Upper lobe of left lung (tissue), 6 donors: ENCODE results near the gene TMPRSS11A. TPM values are rescaled to one million over a fixed set of nuclear protein-coding genes. Genes with fewer than 3 reads are reported as not detected.

Experiments used
- ATAC-seq, 2 donors: fragments of 200-7000 bp; cut with Tn5 transposase; one replicate each; pipeline ENCODE4 v1.9.1; 2022; ENCODE audit warnings: mild to moderate bottlenecking in 2 of 2, moderate library complexity in 2 of 2; ENCODE audit not compliant: low FRiP score in 2 of 2
- DNase-seq, 2 donors: peaks; one replicate each; pipeline ENCODE4 v3.0.0-alpha.2; 2019 to 2020
- H3K27ac ChIP-seq, 4 donors: fragments of 200-600 bp; sonication (generic); one replicate each; pipeline ENCODE4 v1.5.1; 2016 to 2019
- H3K27me3 ChIP-seq, 4 donors: fragments of 200-600 bp; sonication (generic); one replicate each; pipeline ENCODE4 v1.5.1; 2017 to 2019
- H3K36me3 ChIP-seq, 4 donors: fragments of 200-600 bp; sonication (generic); one replicate each; pipeline ENCODE4 v1.5.1; 2016 to 2019
- H3K4me1 ChIP-seq, 4 donors: fragments of 200-600 bp; sonication (generic); one replicate each; pipeline ENCODE4 v1.5.1; 2018 to 2019
- H3K4me3 ChIP-seq, 4 donors: fragments of 200-600 bp; sonication (generic); one replicate each; pipeline ENCODE4 v1.5.1; 2017 to 2019; ENCODE audit warnings: mild to moderate bottlenecking in 2 of 4, moderate library complexity in 1 of 4
- H3K9me3 ChIP-seq, 4 donors: fragments of 200-600 bp; sonication (generic); one replicate each; pipeline ENCODE4 v1.5.1; 2018 to 2019
- CTCF ChIP-seq, 6 experiments: fragments of 450-650 bp in 4 of 6; fragments of 200-600 bp in 2 of 6; sonication (generic) in 2 of 6; IDR thresholded peaks; one replicate each; pipeline ENCODE4 v1.5.1; 2016 to 2019; ENCODE audit warnings: antibody characterized with exemption in 6 of 6
- EP300 ChIP-seq, 4 donors: sonication (generic); formaldehyde crosslinking; IDR thresholded peaks; one replicate each; pipeline ENCODE4 v1.5.1; 2017; ENCODE audit warnings: antibody characterized with exemption in 4 of 4, control low read depth in 2 of 4
- POLR2A ChIP-seq, 4 donors: fragments of 450-650 bp; IDR thresholded peaks; one replicate each; pipeline ENCODE4 v1.5.1; 2016 to 2017; ENCODE audit warnings: antibody characterized with exemption in 4 of 4, mild to moderate bottlenecking in 2 of 4
- POLR2AphosphoS5 ChIP-seq, 2 donors: sonication (generic); formaldehyde crosslinking; IDR thresholded peaks; one replicate each; pipeline ENCODE4 v1.5.1; 2017; ENCODE audit warnings: antibody characterized with exemption in 2 of 2
- WGBS, 2 donors: methylation state at CpG; one replicate each; pipeline ENCODE4 v1.1.5; 2017 to 2018; 5-methylcytosine and 5-hydroxymethylcytosine counted together
- total RNA-seq, 6 donors: library from RNA; depleted of rRNA in 4 of 6; stranded (reverse); fragments of >200 nt in 4 of 6; gene quantifications; one replicate each; pipeline versions ENCODE4 v1.1.0 to v1.2.1, GENCODE V29; 2016 to 2021
- donor health status: DM: no; HTN: no; CAD: no; lungs with moderate emphysema.
- donor health status: DM: no; HTN: yes; CAD: no; lungs with severe emphysema.

The TMPRSS11A gene
- total RNA-seq, 6 donors from 2014 or later, result 0.20 TPM; not detected in 5

- H3K27me3 ChIP-seq, result no peaks in the 10 kb centered on the region
- 91 to 93% methylated on average over 7 of the region's 7 CpGs for WGBS, 2 donors
- no peak for ATAC-seq
- H3K36me3 ChIP-seq, result no peaks in the 10 kb centered on the region
- peak in 1 of 2 donors; percentile 39 for DNase-seq
- H3K27ac ChIP-seq, result no peak overlapping the region
- no peaks in the 10 kb centered on the region for H3K9me3 ChIP-seq
- no peak overlapping the region for H3K4me3 ChIP-seq
- TF ChIP-seq EP300 (IDR thresholded peaks at IDR 0.05) (no peak), POLR2A (IDR thresholded peaks at IDR 0.05) (no peak), POLR2AphosphoS5 (IDR thresholded peaks at IDR 0.05) (no peak), CTCF (IDR thresholded peaks at IDR 0.05) (no peak)
- no peaks in the 10 kb centered on the region for H3K4me1 ChIP-seq
Observed at GRCh38 chr4:67926485-67926884, 36.8 kb downstream of the TMPRSS11A start.

DNA sequence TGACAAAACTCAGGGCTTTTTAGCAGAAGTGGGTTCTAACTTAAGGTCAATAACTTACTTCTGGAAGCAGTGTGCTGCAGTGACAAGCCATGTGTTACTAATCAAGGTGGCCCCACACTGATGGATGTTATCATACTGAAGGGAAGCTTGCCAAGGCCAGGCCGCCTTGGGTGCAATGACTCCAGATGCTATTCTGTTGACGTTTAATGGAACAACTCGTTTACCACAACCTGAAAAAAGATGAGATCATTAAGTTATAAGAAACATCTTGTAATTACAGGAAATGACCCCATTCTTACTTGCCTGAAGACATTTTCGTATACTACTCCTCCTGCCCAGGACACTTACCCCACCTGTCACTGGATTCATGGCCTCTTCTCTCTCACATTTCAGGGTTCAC is 40.6 kb downstream of the TMPRSS11A start:
- Histone ChIP-seq H3K4me1 (no peaks in the 10 kb centered on the region), H3K27ac (no peak overlapping the region), H3K27me3 (no peaks in the 10 kb centered on the region), H3K9me3 (no peaks in the 10 kb centered on the region), H3K36me3 (no peaks in the 10 kb centered on the region), H3K4me3 (no peak overlapping the region)
- ATAC-seq (peak in 1 of 2 donors; percentile 77), DNase-seq (no peak)
- 64 to 73% methylated on average over 4 of the region's 4 CpGs for WGBS, 2 donors
- TF ChIP-seq CTCF (IDR thresholded peaks at IDR 0.05) (no peak), POLR2AphosphoS5 (IDR thresholded peaks at IDR 0.05) (no peak), POLR2A (IDR thresholded peaks at IDR 0.05) (no peak), EP300 (IDR thresholded peaks at IDR 0.05) (no peak)

DNA sequence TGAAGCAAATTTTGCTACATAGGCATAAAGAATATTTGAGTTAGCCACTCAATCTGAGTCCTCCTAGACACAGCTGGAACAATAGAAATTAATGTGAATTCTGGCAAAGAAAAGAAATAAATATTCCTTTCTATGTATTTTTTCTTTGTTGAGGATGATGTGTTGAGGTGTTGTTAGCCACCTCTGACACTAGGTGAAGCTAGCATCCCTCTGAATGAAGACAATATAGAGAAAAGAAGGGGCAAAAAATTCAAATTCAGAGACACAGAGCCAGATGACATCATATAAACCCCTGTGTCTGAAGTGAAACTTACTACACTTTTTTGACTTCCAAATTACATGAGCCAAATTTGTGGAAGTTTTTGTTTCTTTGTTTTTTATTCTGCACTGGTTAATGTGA is 44.9 kb downstream of the TMPRSS11A start:
- Histone ChIP-seq H3K27ac (no peak overlapping the region), H3K27me3 (no peaks in the 10 kb centered on the region), H3K9me3 (no peaks in the 10 kb centered on the region), H3K36me3 (no peaks in the 10 kb centered on the region), H3K4me3 (no peak overlapping the region), H3K4me1 (no peaks in the 10 kb centered on the region)
- peak in 1 of 2 donors; percentile 65 for ATAC-seq
- no peak for DNase-seq
- TF ChIP-seq CTCF (IDR thresholded peaks at IDR 0.05), result peak in 1 of 6 experiments; percentile 12
- TF ChIP-seq POLR2A (IDR thresholded peaks at IDR 0.05), result no peak
- no peak for TF ChIP-seq EP300 (IDR thresholded peaks at IDR 0.05)
- no peak for TF ChIP-seq POLR2AphosphoS5 (IDR thresholded peaks at IDR 0.05)

DNA sequence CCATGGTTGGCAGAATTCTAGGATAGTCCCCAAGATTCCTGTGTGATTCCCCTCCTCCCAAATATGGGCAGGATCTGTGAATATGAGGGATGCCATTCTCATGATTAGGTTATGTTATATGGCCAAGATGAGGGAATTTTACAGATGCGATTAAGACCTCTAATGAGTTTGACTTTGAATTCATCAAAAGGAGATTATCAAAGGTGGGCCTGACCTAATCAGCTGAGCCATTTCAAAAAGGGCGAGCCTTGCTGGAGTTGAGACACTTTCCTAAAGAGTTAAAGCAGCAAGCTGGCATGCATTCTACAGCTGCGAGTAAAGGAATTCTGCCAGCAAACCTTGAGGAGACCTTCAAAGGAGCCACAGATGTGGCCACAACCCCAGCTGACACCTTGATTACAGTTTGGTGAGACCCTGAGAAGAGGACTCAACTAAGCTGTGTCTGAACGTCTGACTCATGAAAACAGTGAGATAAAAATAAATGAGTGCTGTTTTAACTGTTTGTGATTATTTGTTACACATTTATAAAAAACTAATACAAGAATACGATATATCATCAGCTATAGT is 47.8 kb downstream of the TMPRSS11A start:
- ATAC-seq (no peak), DNase-seq (no peak)
- H3K4me3 ChIP-seq, result no peak overlapping the region
- no peaks in the 10 kb centered on the region for H3K27me3 ChIP-seq
- no peaks in the 10 kb centered on the region for H3K4me1 ChIP-seq
- 74% methylated on average over 5 of the region's 5 CpGs for WGBS, 2 donors
- no peaks in the 10 kb centered on the region for H3K36me3 ChIP-seq
- no peaks in the 10 kb centered on the region for H3K9me3 ChIP-seq
- no peak for TF ChIP-seq POLR2A (IDR thresholded peaks at IDR 0.05)
- TF ChIP-seq CTCF (IDR thresholded peaks at IDR 0.05), result no peak
- TF ChIP-seq EP300 (IDR thresholded peaks at IDR 0.05), result no peak
- TF ChIP-seq POLR2AphosphoS5 (IDR thresholded peaks at IDR 0.05), result no peak
- no peak overlapping the region for H3K27ac ChIP-seq

GRCh38 chr4:67912080-67912479 is 51.2 kb downstream of the TMPRSS11A start:
- ATAC-seq, result no peak
- 71 to 74% methylated on average over 2 of the region's 2 CpGs for WGBS, 2 donors
- Histone ChIP-seq H3K27me3 (no peaks in the 10 kb centered on the region), H3K9me3 (no peaks in the 10 kb centered on the region), H3K36me3 (no peaks in the 10 kb centered on the region), H3K4me1 (no peaks in the 10 kb centered on the region), H3K4me3 (no peak overlapping the region), H3K27ac (no peak overlapping the region)
- TF ChIP-seq EP300 (IDR thresholded peaks at IDR 0.05) (no peak), CTCF (IDR thresholded peaks at IDR 0.05) (no peak), POLR2A (IDR thresholded peaks at IDR 0.05) (no peak), POLR2AphosphoS5 (IDR thresholded peaks at IDR 0.05) (no peak)
- DNase-seq, result no peak
